ENCODE measurements around the gene RHOBTB1.

RHOBTB1 gene

DNA sequence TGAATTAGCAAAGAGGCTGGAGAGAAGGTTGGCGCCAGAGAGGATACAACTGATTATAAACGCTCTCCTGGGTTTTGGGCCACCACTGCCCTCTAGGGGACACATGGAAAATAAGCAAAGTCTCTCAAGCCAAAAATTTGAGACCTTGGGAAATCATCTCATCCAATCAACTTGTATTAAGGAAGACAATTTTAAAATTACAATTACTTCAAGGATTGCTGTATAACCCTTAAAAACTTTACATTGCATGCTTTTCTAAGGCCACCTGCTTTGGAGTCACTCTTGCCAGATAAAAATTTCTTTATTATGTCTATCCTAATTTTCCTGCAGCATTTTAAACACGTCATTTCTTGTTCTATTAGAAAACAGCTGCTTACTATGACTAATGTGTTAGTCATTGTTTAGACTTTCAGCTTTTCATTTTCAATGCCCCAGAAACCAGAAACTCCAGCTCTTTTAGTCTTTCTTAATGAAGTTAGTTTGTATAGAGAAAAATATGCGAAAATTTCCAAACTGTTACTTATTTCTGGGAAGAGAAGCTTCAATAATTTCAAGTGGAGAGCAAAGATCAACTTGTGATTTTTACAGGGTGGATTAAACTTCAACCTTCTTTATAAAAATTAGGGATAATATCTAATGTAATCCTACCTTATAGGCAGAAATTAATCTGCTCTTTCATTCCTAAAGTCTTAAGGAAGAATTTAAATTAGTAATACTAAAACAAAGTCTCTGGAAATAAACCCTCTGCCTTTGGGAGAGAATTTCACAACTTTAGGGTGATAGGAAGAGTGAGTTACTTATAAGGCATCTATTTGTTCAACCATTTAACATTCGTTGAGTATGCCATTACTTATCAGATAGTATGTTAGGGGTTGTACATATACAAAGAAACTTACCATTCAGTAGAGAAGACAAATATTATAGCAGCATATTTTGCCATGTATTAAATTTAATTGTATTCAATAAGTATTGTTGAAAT is 20.6 kb upstream of the RHOBTB1 start:
- peak; percentile 68 for DNase-seq

DNA sequence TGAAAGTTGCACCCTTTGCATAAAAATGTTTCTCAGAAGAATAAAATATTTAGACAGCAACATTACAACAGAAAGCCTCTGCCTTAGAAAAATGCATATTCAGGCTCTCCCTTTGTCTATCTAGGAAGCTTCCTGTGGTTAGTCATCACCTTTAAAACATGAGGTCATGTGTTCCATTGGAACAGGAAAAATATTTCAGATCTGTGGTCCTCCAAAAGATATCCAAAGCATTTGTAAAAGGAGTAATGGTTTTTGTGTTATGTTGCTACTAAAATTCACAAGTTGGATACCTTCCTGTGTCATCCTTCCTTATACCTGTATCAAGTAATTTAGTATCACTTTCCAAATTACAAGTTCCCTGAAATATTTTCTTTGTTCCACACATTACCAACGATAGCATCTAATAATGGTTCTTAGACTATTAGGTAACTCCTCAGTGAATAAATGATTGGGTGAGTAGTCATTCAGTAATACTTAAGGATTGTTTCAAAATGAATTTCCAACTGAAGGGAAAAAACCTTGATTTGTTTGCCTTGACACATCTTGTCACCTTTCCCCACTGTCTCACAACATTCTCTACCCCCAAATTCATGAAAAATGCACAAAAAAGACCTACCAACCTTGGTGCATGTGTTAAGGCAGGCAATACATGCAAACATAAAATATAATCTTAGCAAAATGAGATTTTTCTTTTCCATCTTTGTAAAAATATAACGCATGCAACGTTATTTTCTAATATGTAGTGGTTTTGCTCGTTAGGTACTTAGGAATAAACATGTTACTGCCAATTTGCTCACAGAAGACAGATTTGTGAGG is 19.7 kb upstream of the RHOBTB1 start:
- no peak for DNase-seq

DNA sequence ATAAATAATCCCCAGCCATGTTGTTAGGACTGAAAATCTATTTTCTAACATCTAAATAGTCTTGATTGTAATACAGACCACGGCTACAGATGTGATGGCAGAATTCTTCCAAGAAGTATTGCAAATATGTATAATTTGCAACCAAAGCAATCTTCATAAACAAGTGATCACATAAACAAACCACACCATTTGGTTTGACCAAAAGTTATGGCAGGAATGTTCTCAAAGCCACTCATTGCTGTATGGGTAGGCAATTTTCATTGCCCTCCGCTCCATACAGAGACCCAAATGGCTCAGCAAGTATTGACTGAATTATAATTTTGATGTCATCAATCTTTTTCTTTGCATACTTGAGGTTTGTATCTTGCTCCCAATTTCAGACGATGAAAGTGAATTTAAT is 19.0 kb upstream of the RHOBTB1 start:
- no peak for DNase-seq

DNA sequence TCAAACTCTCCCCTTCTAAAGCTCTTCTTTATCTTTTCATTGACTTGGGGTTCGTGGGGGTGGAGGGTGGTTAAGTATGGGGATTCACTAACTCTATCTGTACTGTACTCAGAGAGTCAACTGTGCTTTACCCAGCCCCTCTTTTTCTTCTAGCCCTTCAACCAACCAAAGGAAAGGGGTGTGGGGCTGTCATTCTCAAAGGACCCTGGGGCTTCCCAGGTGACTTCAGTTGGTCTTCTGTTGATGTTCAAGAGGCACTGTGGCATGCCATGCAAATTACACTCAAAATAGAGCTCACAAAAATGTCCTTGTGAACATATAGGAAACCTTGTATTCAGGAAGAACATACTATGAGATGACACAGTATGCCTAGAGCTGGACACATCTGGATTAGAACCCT is 16.9 kb upstream of the RHOBTB1 start:
- DNase-seq: no peak

DNA sequence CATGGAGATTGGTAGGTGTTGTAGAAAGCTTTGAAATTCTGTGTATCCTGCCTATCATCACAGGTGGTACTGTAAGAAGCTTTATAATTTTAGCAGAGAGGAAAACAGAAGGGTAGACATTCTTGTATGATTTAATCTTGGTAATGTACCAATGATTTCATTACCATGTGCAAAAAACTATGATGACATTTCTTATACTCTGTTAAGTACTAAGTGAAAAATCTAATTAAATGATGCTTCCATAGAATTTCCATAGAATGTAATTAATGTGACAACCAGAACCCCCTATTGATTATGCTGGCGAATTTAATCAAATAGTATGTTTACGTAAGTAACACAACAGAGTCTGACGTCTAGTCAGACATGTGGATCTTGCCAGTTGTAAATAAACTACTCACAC is 16.0 kb upstream of the RHOBTB1 start:
- DNase-seq: no peak

DNA sequence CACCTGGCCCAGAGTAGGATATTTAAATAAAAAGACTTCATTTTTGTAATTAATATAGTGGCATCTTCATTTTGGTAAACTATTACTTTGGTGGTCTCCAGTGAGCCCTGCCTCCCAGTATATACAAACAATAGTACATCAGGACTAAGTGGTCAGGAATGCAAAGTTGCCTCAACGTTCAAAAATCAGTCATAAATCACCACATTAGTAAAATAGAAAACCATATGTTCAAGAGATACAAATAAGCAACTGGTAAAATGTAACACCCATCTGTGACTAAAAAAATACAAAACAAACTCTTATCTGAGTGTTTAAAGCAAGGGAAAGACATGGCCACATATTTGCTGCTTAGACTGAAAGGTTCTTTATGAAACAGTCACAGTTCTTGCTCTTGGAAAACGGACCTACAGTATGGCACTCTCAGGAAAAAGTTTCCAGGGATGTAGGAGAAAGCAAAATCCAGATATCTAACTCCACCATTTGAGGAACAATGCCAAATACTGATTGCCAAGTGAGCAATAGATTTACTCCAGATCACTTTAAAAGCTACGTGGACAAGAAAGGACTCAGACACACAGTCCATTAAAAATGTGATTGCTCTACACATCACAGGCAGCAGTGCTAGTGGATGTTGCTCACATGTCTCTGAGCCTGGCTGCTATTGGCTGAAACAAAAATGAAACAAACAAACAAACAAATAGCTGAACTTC is 15.1 kb upstream of the RHOBTB1 start:
- DNase-seq: no peak

DNA sequence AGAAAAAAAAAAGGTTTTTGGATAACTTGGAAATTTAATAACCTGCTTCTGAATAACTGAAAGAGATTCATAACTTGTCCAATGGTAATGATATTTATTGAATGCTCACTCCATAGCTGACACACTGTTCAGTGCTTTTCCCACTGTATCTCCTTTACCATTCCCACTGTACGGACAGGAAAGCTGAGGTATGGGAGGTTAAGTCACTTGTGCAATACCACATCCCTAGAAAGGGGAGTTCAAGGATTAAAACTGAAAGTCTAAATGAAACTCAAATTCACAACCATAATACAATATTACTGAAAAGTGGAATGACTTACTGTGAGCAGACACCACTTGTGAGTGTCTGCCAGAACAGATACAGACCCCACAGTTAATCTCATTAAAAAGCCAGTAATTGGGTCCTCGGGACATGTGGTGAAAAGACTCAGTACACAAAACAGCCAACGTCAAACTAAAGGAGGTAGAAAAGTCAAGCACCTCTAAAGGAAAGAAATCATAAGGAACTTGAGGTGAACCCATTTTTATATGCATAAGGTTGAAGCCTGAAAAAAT is 13.8 kb upstream of the RHOBTB1 start:
- DNase-seq: no peak

DNA sequence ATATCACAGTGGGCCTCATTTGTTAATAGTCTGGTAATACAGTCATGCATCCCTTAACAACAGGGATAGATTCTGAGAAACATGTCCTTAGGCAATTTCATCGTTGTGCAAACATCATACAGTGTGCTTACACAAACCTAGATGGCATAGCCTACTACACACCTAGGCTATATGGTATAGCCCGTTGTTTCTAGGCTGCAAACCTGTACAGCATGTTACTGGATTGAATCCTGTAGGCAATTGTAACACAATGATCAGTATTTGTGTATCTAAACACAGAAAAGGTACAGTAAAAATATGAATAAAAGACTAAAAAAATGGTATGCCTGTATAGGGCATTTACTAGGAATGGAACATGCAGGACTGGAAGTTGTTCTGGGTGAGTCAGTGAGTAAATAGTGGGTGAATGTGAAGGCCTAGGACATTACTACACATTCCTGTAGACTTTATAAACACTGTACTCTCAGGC is 12.0 kb upstream of the RHOBTB1 start:
- no peak for DNase-seq

DNA sequence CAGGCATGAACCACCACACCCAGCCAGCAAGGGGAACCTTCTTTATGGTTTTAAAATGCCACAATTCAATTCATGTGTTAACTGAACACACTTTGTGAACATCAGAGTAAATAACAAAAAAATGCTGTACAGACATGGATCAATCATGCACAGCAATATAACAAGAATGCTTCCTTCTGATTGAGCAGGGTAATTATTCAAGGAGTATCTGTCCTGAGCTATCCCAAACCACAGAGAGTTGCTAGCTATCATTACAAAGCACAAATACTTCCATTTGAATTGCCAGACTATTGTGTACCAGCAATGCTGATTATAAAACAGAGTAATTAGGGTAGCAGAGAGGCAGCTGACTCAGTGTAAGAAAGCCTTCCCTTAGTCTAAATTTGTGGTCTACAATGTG is 11.3 kb upstream of the RHOBTB1 start:
- no peak for DNase-seq

DNA sequence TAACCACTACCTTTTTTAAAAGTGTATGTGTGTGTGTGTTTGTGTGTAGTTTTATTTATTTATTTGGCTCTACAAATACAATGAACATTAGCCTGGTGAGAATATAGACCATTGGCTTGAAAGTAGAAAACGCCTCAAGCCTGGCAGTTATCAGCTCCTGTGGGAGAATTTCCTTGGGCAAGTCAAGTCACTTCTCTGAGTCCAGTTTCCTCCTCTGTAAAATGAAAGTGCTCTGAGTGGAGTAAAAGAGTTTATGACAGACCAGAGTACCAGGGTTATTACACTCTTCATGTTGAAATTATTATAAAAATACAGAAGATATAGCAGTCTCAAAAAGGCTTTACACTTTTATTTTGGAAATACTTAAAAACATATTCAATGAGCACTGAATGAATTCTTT is 10.1 kb upstream of the RHOBTB1 start:
- DNase-seq: no peak

DNA sequence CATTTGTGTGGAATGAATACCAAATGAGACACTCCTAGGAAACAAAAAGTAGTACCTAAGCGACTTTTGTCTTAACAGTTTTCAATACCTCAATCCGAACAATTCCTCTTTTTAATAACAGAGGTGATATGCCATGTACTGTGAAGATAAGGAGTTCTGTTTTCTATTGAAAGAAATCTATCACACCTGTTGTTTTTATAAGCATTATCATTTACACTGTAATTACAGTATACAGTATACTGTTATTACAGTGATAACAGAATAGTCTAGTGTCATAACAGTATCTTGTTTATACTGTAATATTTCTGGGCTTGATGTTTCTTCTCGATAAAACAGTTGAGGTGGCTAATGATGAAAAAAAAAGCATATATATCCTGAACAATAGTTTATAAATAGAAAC is 9.4 kb upstream of the RHOBTB1 start:
- no peak for DNase-seq

DNA sequence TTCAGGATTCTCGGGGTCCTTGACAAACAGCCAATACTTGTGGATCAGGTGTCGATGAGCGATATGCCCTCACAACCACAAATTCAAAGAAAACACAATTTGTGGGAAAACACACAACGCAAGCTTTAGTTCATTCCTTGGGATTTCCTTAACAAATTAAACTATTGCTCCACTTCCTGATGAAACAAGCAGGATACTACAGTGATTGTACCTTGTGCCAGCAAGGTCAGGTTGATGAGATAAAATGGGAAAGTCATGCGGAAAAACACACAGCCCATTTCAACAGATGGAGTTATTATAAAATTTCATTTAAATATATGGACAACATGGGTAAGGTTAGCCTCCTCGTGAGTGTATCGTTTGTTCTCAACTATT is 8.8 kb upstream of the RHOBTB1 start:
- DNase-seq: no peak

DNA sequence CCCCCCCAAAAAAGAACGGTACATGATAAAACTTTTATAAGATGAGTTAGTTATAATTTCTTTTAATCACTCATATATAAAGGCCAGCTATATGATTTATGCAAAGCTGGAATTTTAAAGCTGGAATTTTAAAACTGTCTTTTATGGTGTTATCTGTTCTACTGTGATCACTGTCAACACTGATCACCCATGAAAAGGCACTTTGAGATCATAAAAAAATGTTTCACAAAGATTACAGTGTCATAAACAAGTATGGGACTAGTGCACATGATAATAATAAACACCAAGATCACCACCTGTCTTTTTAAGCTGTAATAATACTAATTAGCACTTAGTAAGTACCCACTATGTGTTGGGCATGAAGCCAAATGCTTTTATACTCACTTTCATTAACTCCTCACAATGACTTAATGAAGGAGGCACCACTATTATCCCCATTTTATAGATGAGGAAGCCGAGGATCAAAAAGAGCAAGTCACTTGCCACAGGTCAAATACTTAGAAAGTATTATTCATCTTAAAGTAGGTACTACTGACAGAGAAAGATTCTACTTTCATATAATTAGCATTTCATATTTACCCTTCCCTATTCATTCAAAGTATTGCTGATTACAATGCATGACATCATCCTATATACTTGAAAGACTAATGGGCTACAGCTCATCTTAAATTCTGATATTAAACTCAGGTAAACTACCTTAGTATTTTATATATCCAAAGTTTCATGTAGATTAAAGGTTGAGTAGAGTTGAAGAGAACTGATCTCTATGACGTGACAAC is 8.3 kb upstream of the RHOBTB1 start:
- DNase-seq: no peak

DNA sequence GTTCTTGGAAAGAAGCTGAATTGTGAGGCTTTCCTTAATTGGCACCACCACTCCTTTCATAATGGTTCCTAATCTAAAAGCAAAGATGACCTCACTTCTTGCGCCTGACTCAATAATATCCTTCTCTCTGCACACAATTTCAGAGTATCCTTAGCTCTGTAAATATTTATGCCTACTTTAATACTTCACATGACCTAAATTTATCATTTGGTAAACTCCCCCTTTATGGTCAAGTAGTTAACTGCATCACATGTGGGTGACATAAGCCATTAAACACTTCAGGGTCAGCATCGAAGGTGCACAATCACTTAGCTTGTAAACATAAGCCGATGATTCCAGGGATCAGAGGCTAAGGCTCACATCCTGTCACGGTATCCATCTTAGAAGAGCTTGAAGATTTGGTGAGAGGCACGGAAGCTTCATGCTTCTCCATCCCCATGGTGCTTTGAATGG is 7.3 kb upstream of the RHOBTB1 start:
- DNase-seq: no peak

DNA sequence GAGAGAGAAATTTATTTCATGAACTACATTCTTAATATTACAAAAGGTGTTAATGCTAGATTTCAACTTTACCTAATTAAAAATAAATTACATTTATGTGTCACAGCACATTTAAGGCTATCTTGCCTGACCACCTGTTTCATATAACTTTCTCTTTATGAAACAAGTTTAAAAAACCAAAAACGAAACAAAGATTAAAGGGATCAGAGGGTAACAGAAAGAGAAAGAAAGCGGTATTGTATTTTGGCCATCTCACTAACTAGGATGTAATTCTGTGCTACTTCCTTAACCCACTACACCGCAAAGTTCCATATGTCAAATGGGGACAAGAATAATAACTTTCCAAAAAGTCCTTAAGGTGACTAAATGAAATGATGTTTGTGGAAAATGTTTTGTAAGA is 6.3 kb upstream of the RHOBTB1 start:
- no peak for DNase-seq

DNA sequence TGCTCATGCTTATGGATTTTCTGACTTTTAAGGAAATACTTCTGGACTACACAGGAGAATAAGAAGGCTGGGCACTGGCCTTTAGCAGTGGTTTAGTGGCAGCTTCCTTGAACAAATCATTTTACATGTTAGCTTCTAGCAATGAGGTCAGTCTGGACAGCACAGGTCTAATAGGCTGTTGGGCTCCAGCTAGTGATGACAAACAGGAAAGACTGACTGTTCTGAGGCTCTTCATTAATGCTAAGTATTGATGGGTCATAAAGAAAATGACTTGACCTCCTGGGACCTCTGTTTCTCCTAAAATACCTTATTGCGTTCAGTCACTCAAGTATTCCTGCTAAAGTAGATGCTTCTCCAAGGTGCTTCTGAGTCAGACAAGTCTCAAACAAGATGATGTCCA is 4.9 kb upstream of the RHOBTB1 start:
- DNase-seq: no peak

DNA sequence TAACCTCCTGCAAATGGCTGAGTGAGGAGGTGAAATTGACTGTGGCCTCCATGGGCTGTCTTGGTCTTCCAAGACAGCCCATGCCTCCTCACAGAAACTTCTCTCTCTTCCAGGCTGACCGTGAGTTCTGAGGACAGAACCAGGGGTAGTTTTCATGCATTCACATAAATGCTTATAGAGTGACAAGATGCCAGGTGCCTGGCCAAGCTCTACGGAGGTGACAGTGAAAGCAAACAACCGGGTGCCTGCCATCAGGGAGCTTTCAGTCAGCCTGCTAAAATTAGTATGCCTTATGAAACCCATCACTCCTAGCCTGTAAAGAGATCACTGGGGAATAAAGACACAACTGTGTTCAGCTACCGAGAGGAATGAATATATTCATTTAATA is 919 bp upstream of the RHOBTB1 start:
- no peak for DNase-seq

DNA sequence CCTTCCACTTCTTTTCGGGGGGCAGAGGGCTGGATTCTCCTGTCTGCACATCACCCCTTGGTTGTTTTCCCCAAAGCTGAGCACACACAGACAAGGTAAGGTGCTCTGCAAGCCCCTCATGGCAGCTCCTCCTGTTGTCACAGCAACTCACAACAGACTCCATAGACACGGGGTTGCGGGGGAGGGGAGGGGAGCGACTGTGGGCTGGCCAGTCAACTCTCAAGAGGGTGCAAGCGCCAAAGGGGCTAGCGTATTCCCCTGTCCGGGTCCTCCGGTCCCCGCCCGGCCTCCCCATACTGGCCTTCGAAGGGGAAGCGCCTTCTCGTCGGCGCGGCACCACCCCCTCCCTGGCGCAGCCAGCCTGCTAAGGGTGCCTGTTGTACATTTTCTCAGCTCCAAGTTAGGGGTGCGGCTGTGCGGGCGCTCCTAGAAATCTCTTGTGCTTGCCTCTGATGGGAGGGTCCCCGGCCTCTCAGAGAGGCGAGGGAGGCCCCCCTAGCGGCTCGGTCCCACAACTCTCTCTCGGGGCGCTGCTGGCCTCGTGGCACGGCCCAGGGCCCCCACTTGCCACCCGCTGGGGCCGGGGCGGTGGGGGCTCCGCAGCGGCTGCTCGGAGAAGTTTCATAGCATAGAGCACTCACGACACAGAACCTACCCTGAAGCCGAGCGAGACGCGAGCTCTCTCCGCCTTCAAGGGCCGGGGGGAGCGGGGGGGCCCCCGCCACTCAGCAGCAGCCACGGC is 498 bp downstream of the RHOBTB1 start:
- DNase-seq: no peak

DNA sequence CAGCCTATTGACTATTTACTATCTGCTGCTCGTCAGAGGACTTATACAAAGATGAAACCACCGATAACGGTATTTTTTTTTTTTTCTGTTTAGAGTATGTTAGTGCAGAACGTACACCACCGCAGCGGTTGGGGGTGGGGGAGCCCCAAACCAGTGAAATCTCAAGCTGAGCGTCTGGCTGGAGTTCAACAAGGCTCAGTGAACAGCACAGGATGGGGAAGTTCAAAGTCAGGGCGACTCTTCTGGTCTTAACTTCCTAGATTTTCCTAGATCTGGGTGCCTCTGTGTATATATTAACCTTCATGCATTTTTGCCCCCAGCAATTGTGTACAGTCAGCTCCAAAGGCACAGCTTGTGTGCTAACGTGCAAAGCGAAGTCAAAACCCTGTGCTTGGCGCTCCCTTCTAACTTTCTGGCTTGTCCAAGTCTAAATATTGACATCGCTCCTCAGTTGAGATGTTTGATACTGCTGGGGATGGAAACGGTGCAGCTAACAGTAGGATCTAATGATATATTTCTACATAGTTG is 1.1 kb downstream of the RHOBTB1 start:
- DNase-seq: peak; percentile 40

DNA sequence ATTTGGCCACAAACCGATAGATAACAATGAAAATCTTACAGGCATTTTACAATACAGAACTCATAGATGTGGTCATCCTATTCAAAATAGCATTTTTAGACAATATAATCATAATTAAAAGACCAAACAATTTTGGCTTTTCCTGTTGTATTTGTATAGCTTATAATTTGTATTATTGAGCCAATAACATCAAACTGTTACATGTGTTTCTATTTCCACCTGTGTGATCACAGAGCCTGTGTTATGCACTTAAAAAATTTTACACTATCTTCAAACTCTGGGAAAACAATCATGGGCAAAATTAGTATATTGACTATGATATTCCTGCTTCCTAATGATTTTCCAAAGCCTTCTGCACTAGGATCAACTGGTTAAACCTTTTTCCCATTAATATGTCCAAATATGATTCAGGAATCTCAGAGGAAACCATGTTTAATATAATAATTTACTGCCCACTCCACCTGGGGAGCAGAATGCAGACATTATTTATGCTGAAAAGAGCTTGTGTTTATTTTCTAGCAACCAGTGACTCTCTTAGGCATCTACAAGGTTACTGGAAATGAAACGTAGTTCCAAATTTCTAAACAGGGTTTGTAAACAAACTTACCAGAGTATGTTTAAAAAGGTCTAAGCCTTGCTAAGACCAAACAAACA is 1.7 kb downstream of the RHOBTB1 start:
- no peak for DNase-seq

DNA sequence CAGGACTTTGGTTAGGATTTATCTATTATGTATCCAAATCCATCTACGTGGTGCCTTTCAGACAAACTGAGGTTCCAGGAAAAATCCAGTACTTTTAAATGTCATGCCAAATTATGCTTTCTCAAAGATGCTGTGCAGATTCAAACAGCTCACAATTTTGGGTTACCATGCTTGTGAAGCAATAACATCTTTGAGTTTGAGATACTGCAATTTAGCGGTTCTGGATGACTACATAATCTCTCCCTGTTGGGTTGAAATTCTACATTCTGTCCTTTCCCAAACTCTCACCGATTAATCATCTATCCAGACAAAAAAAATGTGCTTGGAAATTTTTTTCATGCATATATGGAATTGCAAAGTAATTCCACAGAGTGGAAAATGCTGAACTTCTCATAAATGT is 3.5 kb downstream of the RHOBTB1 start:
- DNase-seq: no peak
